ENCODE data around the gene CCL27. TPM values are rescaled to one million over a fixed set of nuclear protein-coding genes. Genes with fewer than 3 reads are reported as not detected.

Gene CCL27
- total and polyA plus RNA-seq, 7 experiments from 2014 or later: not detected

DNA sequence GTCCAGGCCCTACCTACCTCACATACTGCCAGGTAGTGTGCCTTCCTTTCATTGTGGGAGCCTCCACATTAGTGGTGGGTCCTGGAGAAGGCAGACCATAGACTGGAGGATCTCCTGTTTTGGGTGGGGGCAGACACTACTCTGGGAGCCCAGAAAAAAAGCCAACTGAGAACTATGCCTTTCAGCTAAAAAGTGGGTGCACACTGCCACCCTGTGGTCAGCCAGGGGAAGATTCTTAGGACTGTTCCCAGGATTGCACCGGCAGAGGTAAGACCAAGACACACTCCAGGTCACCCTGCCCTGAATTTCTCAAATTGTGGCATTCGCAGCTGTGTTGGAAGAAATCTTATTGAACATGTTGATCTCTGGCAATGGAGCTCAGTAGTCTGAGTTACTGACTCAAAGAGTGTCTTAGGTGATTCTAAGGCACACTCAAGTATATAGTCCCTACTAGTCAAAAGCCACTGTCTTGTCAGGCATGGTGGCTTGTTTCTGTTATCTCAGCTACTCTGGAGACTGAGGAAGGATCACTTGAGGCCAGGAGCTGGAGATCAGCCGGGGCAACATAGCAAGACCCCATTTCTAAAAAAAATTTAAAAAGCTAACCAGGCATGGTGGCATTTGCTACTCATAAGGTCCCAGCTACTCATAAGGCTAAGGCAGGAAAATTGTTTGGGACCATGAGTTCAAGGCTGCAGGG lies 28.5 kb downstream of the CCL27 start:
- Mint-ChIP-seq H3K27ac (peak overlapping the region in 3 of 9 donors; percentile 22 to 29 (median 23)), H3K27me3 (peaks cover 5 to 23% (median 18%) of the 10 kb centered on the region in 5 donors)

DNA sequence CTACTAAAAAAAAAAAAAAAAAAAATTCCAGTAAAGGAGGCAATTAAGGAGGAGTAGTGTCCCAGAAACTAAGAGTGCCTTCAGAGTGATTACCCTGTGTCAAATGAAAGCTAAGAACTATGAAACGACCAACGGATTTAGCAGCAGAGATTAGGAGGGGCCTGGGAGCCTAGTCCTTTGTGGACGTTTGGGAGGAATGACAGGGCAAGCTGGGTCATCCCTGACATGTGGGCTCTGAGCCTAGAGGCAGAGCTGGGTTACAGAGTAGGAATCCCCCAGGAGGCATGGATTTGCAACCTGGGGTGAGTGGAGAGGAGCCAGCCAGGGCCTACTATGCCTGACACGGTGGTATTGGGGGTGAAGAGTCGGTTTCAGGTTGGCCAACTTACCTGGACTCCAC lies 29.3 kb downstream of the CCL27 start:
- Histone ChIP-seq H3K36me3 (ENCODE audit: control insufficient read depth in 2 of 3, insufficient read depth in 3 of 3, low read length in 3 of 3) (peaks cover 0 to 13% (median 0%) of the 10 kb centered on the region in 3 experiments), H3K9me3 (ENCODE audit: control insufficient read depth in 2 of 3, low read length in 3 of 3) (no peaks in the 10 kb centered on the region), H3K4me3 (ENCODE audit: low read length) (no peak overlapping the region), H3K27ac (ENCODE audit: low read depth, low read length) (no peak overlapping the region), H3K27me3 (ENCODE audit: control insufficient read depth in 2 of 2, insufficient read depth in 2 of 2, low read length in 2 of 2) (peaks cover 4 to 10% of the 10 kb centered on the region in 2 donors), H3K4me1 (ENCODE audit: control insufficient read depth in 2 of 2, insufficient read depth in 2 of 2, low read length in 2 of 2) (peaks cover 22 to 26% of the 10 kb centered on the region in 2 donors)
- H3K27me3 Mint-ChIP-seq: peaks cover 11 to 29% (median 24%) of the 10 kb centered on the region in 5 donors
- DNase-seq: no peak
- no peak overlapping the region for H3K27ac Mint-ChIP-seq
- CTCF ChIA-PET: interaction anchor here (0.7 to 8.0 kb wide), 10 partner anchors 12 to 229 kb away, joined by 3 to 98 read pairs (median 12); partner anchors contain the start of genes DCTN3, GALT and RPP25L
- H3K4me1 Mint-ChIP-seq: peaks cover 31 to 56% (median 41%) of the 10 kb centered on the region in 7 donors
- H3K9me3 Mint-ChIP-seq: peaks cover 0 to 1% (median 0%) of the 10 kb centered on the region in 11 donors
- ATAC-seq: no peak
- H3K36me3 Mint-ChIP-seq: peaks cover 0 to 8% (median 4%) of the 10 kb centered on the region in 5 donors
- POLR2A ChIA-PET: interaction anchor here (0.6 to 7.0 kb wide), 5 partner anchors 10 to 211 kb away, joined by 4 to 99 read pairs (median 12); partner anchors contain the start of genes DCTN3, GALT and RPP25L
- intact Hi-C loops (cut with micrococcal nuclease): loop anchor here (5.0 to 10.0 kb wide), 5 partner anchors 41 to 972 kb away; partner anchors contain the start of genes DNAJB5 (in 1 of the 2), TESK1 (in 1 of the 2), UBAP1 (in 1 of the 2) and UBE2R2 (in 1 of the 2)
- H3K4me3 Mint-ChIP-seq: no peak overlapping the region

More for the DNA sequence above, 28.5 kb downstream of the CCL27 start:
- Histone ChIP-seq H3K9me3 (ENCODE audit: control insufficient read depth in 2 of 3, low read length in 3 of 3) (no peaks in the 10 kb centered on the region), H3K27me3 (ENCODE audit: control insufficient read depth in 2 of 2, insufficient read depth in 2 of 2, low read length in 2 of 2) (peaks cover 0 to 5% of the 10 kb centered on the region in 2 donors), H3K4me3 (ENCODE audit: low read length) (no peak overlapping the region), H3K36me3 (ENCODE audit: control insufficient read depth in 2 of 3, insufficient read depth in 3 of 3, low read length in 3 of 3) (peaks cover 0 to 13% (median 0%) of the 10 kb centered on the region in 3 experiments), H3K4me1 (ENCODE audit: control insufficient read depth in 2 of 2, insufficient read depth in 2 of 2, low read length in 2 of 2) (peaks cover 25 to 27% of the 10 kb centered on the region in 2 donors), H3K27ac (ENCODE audit: low read depth, low read length) (no peak overlapping the region)
- intact Hi-C loops (cut with micrococcal nuclease): loop anchor here (1.0 to 10.0 kb wide), 10 partner anchors 22 to 971 kb away; partner anchors contain the start of genes RPP25L (in 2 of the 2), DNAJB5 (in 1 of the 2), TESK1 (in 1 of the 2) and UBAP1 (in 1 of the 2)
- CTCF ChIA-PET: interaction anchor here (0.7 to 8.0 kb wide), 24 partner anchors 8 to 1058 kb away, joined by 3 to 98 read pairs (median 4); partner anchors contain the start of genes DCTN3, GALT and RPP25L
- Mint-ChIP-seq H3K36me3 (peaks cover 0 to 8% (median 3%) of the 10 kb centered on the region in 5 donors), H3K4me3 (peak overlapping the region in 3 of 10 donors; percentile 2 to 58 (median 17)), H3K9me3 (peaks cover 0 to 2% (median 0%) of the 10 kb centered on the region in 11 donors), H3K4me1 (peaks cover 33 to 59% (median 43%) of the 10 kb centered on the region in 7 donors)
- ATAC-seq: peak; percentile 44
- POLR2A ChIA-PET: interaction anchor here (0.9 to 7.0 kb wide), 10 partner anchors 9 to 229 kb away, joined by 3 to 99 read pairs (median 6); partner anchors contain the start of genes DCTN3, GALT and RPP25L
- DNase-seq: peak; percentile 58 to 79 (median 72)

DNA sequence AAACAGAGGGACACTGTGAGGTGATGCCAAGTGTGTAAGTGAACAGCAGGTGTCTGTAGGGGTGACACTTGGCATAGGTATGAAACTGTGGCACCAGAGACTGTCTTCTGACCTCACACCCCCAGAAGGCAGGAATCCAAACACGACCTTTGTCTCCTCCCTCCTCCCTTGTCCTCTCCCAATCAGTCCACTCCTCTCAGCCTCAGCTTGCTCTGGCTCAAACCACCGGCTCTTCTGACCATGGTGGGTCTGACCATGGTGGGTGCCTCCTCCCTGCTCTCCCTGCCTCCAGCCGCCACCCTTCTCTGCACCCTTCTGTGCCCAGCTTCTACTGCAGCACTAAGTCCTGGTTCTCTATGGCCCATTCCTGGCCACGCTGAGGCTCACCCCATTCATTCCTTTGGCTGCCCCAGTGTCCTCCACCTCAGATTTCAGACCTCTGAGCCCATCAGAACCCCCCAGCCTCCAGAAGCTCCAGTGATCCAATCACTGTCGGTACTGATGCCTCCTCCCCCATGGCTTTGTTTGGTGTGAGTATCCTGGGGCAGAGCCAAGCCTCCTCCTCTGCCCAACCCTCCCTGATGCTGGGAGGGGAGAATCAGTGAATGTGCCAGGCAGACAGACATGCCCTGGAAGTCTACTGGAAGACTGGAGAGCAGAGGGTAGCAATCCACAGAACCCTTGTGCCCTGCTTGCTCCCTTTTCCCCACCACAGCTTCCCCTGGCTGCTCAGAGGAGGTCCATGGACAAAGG lies 31.9 kb downstream of the CCL27 start:
- ATAC-seq (no peak), DNase-seq (no peak)
- ChIA-PET CTCF (interaction anchor here (1.1 to 8.0 kb wide), 2 partner anchors 13 to 18 kb away, joined by 4 to 98 read pairs; partner anchors contain the start of gene RPP25L), POLR2A (interaction anchor here (0.6 to 2.7 kb wide), 4 partner anchors 10 to 630 kb away, joined by 3 to 7 read pairs (median 5); partner anchors contain the start of gene DCTN3)
- Histone ChIP-seq H3K27ac (ENCODE audit: low read depth, low read length) (no peak overlapping the region), H3K9me3 (ENCODE audit: control insufficient read depth in 2 of 3, low read length in 3 of 3) (no peaks in the 10 kb centered on the region), H3K4me1 (ENCODE audit: control insufficient read depth in 2 of 2, insufficient read depth in 2 of 2, low read length in 2 of 2) (peaks cover 10 to 19% of the 10 kb centered on the region in 2 donors), H3K27me3 (ENCODE audit: control insufficient read depth in 2 of 2, insufficient read depth in 2 of 2, low read length in 2 of 2) (peaks cover 13 to 34% of the 10 kb centered on the region in 2 donors), H3K4me3 (ENCODE audit: low read length) (no peak overlapping the region), H3K36me3 (ENCODE audit: control insufficient read depth in 2 of 3, insufficient read depth in 3 of 3, low read length in 3 of 3) (peaks cover 0 to 12% (median 0%) of the 10 kb centered on the region in 3 experiments)
- H3K4me1 Mint-ChIP-seq: peaks cover 20 to 49% (median 29%) of the 10 kb centered on the region in 7 donors
- H3K36me3 Mint-ChIP-seq: peaks cover 0 to 8% (median 4%) of the 10 kb centered on the region in 5 donors
- peaks cover 0 to 1% (median 0%) of the 10 kb centered on the region in 11 donors for H3K9me3 Mint-ChIP-seq
- H3K27ac Mint-ChIP-seq: peak overlapping the region in 1 of 9 donors; percentile 26
- peaks cover 32 to 53% (median 49%) of the 10 kb centered on the region in 5 donors for H3K27me3 Mint-ChIP-seq
- intact Hi-C loops (cut with micrococcal nuclease): loop anchor here (5.0 to 10.0 kb wide), 5 partner anchors 38 to 974 kb away; partner anchors contain the start of genes DNAJB5 (in 1 of the 2), TESK1 (in 1 of the 2), UBAP1 (in 1 of the 2) and UBE2R2 (in 1 of the 2)
- peak overlapping the region in 7 of 10 donors; percentile 18 to 90 (median 68) for H3K4me3 Mint-ChIP-seq

DNA sequence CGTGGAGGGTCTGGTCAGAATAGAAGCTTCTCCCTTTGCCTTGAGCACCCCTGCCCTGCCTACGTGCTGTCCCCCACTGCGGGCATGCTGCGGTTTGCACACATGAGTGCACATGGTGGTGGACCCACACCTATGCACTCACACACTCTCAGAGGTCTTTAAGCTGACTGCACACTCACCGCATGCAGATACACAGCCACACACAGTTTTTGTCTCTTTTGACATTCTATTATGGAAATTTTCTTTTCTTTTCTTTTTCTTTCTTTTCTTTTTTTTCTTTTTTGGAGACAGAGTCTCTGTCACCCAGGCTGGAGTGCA lies 33.0 kb downstream of the CCL27 start:
- peaks cover 0 to under 1% (median 0%) of the 10 kb centered on the region in 3 experiments for H3K36me3 ChIP-seq (ENCODE audit: control insufficient read depth in 2 of 3, insufficient read depth in 3 of 3, low read length in 3 of 3)
- Mint-ChIP-seq H3K27me3 (peaks cover 37 to 63% (median 51%) of the 10 kb centered on the region in 5 donors), H3K4me3 (peak overlapping the region; percentile 78 to 90 (median 84)), H3K27ac (no peak overlapping the region), H3K4me1 (peaks cover 18 to 40% (median 22%) of the 10 kb centered on the region in 7 donors), H3K9me3 (peaks cover 0 to 1% (median 0%) of the 10 kb centered on the region in 11 donors), H3K36me3 (peaks cover 0 to 5% (median 4%) of the 10 kb centered on the region in 5 donors)
- no peak overlapping the region for H3K27ac ChIP-seq (ENCODE audit: low read depth, low read length)
- DNase-seq: no peak
- POLR2A ChIA-PET: interaction anchor here (0.8 to 2.7 kb wide), 4 partner anchors 8 to 17 kb away, joined by 3 to 7 read pairs (median 5); partner anchors contain the start of genes DCTN3, RPP25L and SIGMAR1
- H3K4me1 ChIP-seq (ENCODE audit: control insufficient read depth in 2 of 2, insufficient read depth in 2 of 2, low read length in 2 of 2): peaks cover 9 to 15% of the 10 kb centered on the region in 2 donors
- no peak for ATAC-seq
- H3K4me3 ChIP-seq (ENCODE audit: low read length): peak overlapping the region; percentile 55
- peaks cover 13 to 40% of the 10 kb centered on the region in 2 donors for H3K27me3 ChIP-seq (ENCODE audit: control insufficient read depth in 2 of 2, insufficient read depth in 2 of 2, low read length in 2 of 2)
- intact Hi-C loops (cut with micrococcal nuclease): no loop called here
- CTCF ChIA-PET: no interaction called here
- H3K9me3 ChIP-seq (ENCODE audit: control insufficient read depth in 2 of 3, low read length in 3 of 3): no peaks in the 10 kb centered on the region

DNA sequence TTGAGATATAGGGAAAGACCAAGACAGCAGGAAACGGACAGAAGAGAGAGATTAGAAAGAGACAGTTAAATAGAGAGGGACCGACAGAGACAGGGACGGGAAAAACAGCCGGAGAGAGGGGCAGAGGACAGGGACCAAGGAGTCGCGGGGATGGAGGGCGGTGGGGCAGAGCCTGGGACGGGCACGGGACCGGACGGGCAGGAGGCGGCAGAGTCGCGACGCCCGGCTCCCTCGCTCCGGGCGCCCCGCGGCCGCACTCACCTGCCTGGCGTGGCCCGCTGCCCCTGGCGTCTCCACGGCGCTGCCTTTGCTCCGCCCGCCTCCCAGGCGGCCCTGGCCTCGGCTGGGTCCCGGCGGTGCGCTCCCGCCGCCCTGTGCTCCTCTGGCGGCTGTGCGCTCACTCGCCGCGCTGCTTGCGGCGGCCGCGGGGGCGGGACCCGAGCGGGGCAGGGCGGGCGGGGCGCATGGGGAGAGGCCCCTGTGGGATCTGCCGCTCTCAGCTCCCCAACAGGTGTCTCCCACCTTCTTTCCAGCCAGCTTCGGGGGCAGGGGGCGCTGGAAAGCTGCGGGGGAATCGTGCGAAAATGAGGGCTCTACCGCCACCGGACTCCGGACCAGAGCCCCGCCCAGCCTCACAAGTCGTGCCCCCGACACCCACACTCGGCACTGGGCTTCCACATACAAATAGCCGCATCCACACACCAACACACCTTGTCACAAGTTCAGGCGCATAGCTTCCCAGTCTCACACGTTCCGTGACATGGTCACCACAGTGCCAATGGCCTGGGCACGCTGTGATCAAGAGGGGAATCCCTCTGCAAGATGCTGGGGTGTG lies 33.6 kb downstream of the CCL27 start, which contains the start of gene ARID3C:
ARID3C (minus strand) TSS at position 411 of the 835 bp plus-strand sequence. CDS start 1,052 bp downstream, outside the sequence.
- Mint-ChIP-seq H3K4me1 (peaks cover 15 to 39% (median 21%) of the 10 kb centered on the region in 7 donors), H3K4me3 (peak within 1 kb of the TSS; percentile 81 to 96 (median 90)), H3K27ac (peak within 1 kb of the TSS in 5 of 9 donors; percentile 26 to 69 (median 60)), H3K27me3 (peaks cover 41 to 67% (median 56%) of the 10 kb centered on the region in 5 donors), H3K36me3 (peaks cover 0 to 5% (median 4%) of the 10 kb centered on the region in 5 donors), H3K9me3 (peaks cover 0 to 1% (median 0%) of the 10 kb centered on the region in 11 donors)
- DNase-seq (peak in 4 of 9 donors; percentile 27 to 61 (median 32)), ATAC-seq (peak; percentile 83)
- ChIA-PET CTCF (no interaction called here), POLR2A (interaction anchor here (0.5 to 2.7 kb wide), 6 partner anchors 8 to 1247 kb away, joined by 3 to 7 read pairs (median 4); partner anchors contain the start of genes DCTN3, RPP25L and SIGMAR1)
- Histone ChIP-seq H3K4me1 (ENCODE audit: control insufficient read depth in 2 of 2, insufficient read depth in 2 of 2, low read length in 2 of 2) (peaks cover 9 to 17% of the 10 kb centered on the region in 2 donors), H3K9me3 (ENCODE audit: control insufficient read depth in 2 of 3, low read length in 3 of 3) (no peaks in the 10 kb centered on the region), H3K36me3 (ENCODE audit: control insufficient read depth in 2 of 3, insufficient read depth in 3 of 3, low read length in 3 of 3) (no peaks in the 10 kb centered on the region), H3K27me3 (ENCODE audit: control insufficient read depth in 2 of 2, insufficient read depth in 2 of 2, low read length in 2 of 2) (peaks cover 15 to 43% of the 10 kb centered on the region in 2 donors), H3K4me3 (ENCODE audit: low read length) (peak within 1 kb of the TSS; percentile 55), H3K27ac (ENCODE audit: low read depth, low read length) (no peak within 1 kb of the TSS)
- intact Hi-C loops (cut with micrococcal nuclease): no loop called here
